Stimulated activated effector memory CD8-positive, alpha-beta T cell treated with anti-CD3 and anti-CD28 coated beads, Interleukin-12 subunit alpha, Interleukin-12 subunit beta, amount 100 ng/mL, for 72 hours (primary cell): ENCODE results near the gene FMNL2.

Source experiments
- ATAC-seq: fragments of 150-1000 bp; cut with Tn5 transposase; 2 replicates; pipeline ENCODE4 v1.10.0; 2021
- DNase-seq, 2 donors: peaks; one replicate each; pipeline ENCODE4 v3.0.0; 2021 to 2022; ENCODE audit warnings: low spot score in 2 of 2
- H3K27ac Mint-ChIP-seq: one replicate; pipeline ENCODE4 v1.8.0; 2022; ENCODE audit warnings: mild to moderate bottlenecking, mixed read lengths
- H3K36me3 Mint-ChIP-seq: one replicate; pipeline ENCODE4 v1.8.0; 2022; ENCODE audit warnings: mild to moderate bottlenecking, mixed read lengths
- H3K4me1 Mint-ChIP-seq: one replicate; pipeline ENCODE4 v1.8.0; 2022; ENCODE audit warnings: mixed read lengths
- H3K4me3 Mint-ChIP-seq: one replicate; pipeline ENCODE4 v1.8.0; 2022; ENCODE audit warnings: mild to moderate bottlenecking, mixed read lengths
- H3K9me3 Mint-ChIP-seq: one replicate; pipeline ENCODE4 v1.8.0; 2022; ENCODE audit warnings: mixed read lengths

The FMNL2 gene

GRCh38 chr2:152630466-152630865, 295.5 kb downstream of the FMNL2 start:
- Mint-ChIP-seq H3K4me1 (no peaks in the 10 kb centered on the region), H3K27ac (no peak overlapping the region), H3K4me3 (no peak overlapping the region), H3K36me3 (no peaks in the 10 kb centered on the region), H3K9me3 (no peaks in the 10 kb centered on the region)
- no peak for ATAC-seq
- no peak for DNase-seq

GRCh38 chr2:152632736-152633135, 297.8 kb downstream of the FMNL2 start:
- no peaks in the 10 kb centered on the region for H3K9me3 Mint-ChIP-seq
- DNase-seq (no peak), ATAC-seq (no peak)
- H3K27ac Mint-ChIP-seq, result no peak overlapping the region
- no peak overlapping the region for H3K4me3 Mint-ChIP-seq
- H3K36me3 Mint-ChIP-seq, result no peaks in the 10 kb centered on the region
- H3K4me1 Mint-ChIP-seq, result no peaks in the 10 kb centered on the region

GRCh38 chr2:152635635-152636298, 300.8 kb downstream of the FMNL2 start:
- H3K27ac Mint-ChIP-seq, result no peak overlapping the region

GRCh38 chr2:152637251-152637650, 302.3 kb downstream of the FMNL2 start:
- DNase-seq (no peak), ATAC-seq (no peak)
- Mint-ChIP-seq H3K27ac (no peak overlapping the region), H3K4me1 (no peaks in the 10 kb centered on the region), H3K9me3 (no peaks in the 10 kb centered on the region), H3K36me3 (no peaks in the 10 kb centered on the region), H3K4me3 (no peak overlapping the region)

More at GRCh38 chr2:152635635-152636298, 300.8 kb downstream of the FMNL2 start:
- no peaks in the 10 kb centered on the region for H3K9me3 Mint-ChIP-seq
- H3K4me3 Mint-ChIP-seq, result no peak overlapping the region
- DNase-seq, result peak; percentile 55 to 81
- peak; percentile 72 for ATAC-seq
- H3K4me1 Mint-ChIP-seq, result no peaks in the 10 kb centered on the region
- H3K36me3 Mint-ChIP-seq, result no peaks in the 10 kb centered on the region

GRCh38 chr2:152638056-152638455, 303.1 kb downstream of the FMNL2 start:
- no peaks in the 10 kb centered on the region for H3K36me3 Mint-ChIP-seq
- H3K9me3 Mint-ChIP-seq, result no peaks in the 10 kb centered on the region
- no peak for DNase-seq
- H3K27ac Mint-ChIP-seq, result no peak overlapping the region
- no peak for ATAC-seq
- no peaks in the 10 kb centered on the region for H3K4me1 Mint-ChIP-seq
- no peak overlapping the region for H3K4me3 Mint-ChIP-seq

- H3K4me1 Mint-ChIP-seq, result no peaks in the 10 kb centered on the region
- no peak for ATAC-seq
- H3K9me3 Mint-ChIP-seq, result no peaks in the 10 kb centered on the region
Observed at GRCh38 chr2:152638590-152638989, 303.6 kb downstream of the FMNL2 start.

GRCh38 chr2:152644189-152644873, 309.4 kb downstream of the FMNL2 start:
- ATAC-seq, result no peak
- Mint-ChIP-seq H3K4me1 (no peaks in the 10 kb centered on the region), H3K27ac (no peak overlapping the region), H3K9me3 (no peaks in the 10 kb centered on the region), H3K4me3 (no peak overlapping the region), H3K36me3 (no peaks in the 10 kb centered on the region)
- DNase-seq, result no peak

More at GRCh38 chr2:152638590-152638989, 303.6 kb downstream of the FMNL2 start:
- no peak overlapping the region for H3K4me3 Mint-ChIP-seq
- no peak for DNase-seq
- no peaks in the 10 kb centered on the region for H3K36me3 Mint-ChIP-seq
- no peak overlapping the region for H3K27ac Mint-ChIP-seq

- H3K27ac Mint-ChIP-seq, result no peak overlapping the region
Observed at GRCh38 chr2:152646264-152646663, 311.3 kb downstream of the FMNL2 start.

GRCh38 chr2:152646775-152647174, 311.8 kb downstream of the FMNL2 start:
- Mint-ChIP-seq H3K27ac (no peak overlapping the region), H3K9me3 (no peaks in the 10 kb centered on the region), H3K4me3 (no peak overlapping the region), H3K4me1 (no peaks in the 10 kb centered on the region), H3K36me3 (peaks cover 15% of the 10 kb centered on the region)
- DNase-seq (no peak), ATAC-seq (no peak)

More at GRCh38 chr2:152646264-152646663, 311.3 kb downstream of the FMNL2 start:
- no peak for ATAC-seq
- DNase-seq, result no peak
- no peaks in the 10 kb centered on the region for H3K4me1 Mint-ChIP-seq
- H3K4me3 Mint-ChIP-seq, result no peak overlapping the region
- H3K9me3 Mint-ChIP-seq, result no peaks in the 10 kb centered on the region
- peaks cover 12% of the 10 kb centered on the region for H3K36me3 Mint-ChIP-seq

GRCh38 chr2:152647552-152647951, 312.6 kb downstream of the FMNL2 start:
- ATAC-seq (no peak), DNase-seq (no peak)
- Mint-ChIP-seq H3K9me3 (no peaks in the 10 kb centered on the region), H3K4me1 (no peaks in the 10 kb centered on the region), H3K27ac (peak overlapping the region; percentile 11), H3K4me3 (no peak overlapping the region), H3K36me3 (peaks cover 23% of the 10 kb centered on the region)

- Mint-ChIP-seq H3K4me3 (no peak overlapping the region), H3K27ac (no peak overlapping the region), H3K36me3 (peaks cover 31% of the 10 kb centered on the region), H3K9me3 (no peaks in the 10 kb centered on the region), H3K4me1 (no peaks in the 10 kb centered on the region)
- no peak for ATAC-seq
- DNase-seq, result no peak
Observed at GRCh38 chr2:152648336-152648735, 313.4 kb downstream of the FMNL2 start.

GRCh38 chr2:152649997-152650396, 315.0 kb downstream of the FMNL2 start:
- peaks cover 48% of the 10 kb centered on the region for H3K36me3 Mint-ChIP-seq
- no peak for DNase-seq
- no peaks in the 10 kb centered on the region for H3K9me3 Mint-ChIP-seq
- H3K4me3 Mint-ChIP-seq, result no peak overlapping the region
- H3K27ac Mint-ChIP-seq, result no peak overlapping the region
- H3K4me1 Mint-ChIP-seq, result no peaks in the 10 kb centered on the region
- no peak for ATAC-seq

- H3K36me3 Mint-ChIP-seq, result peaks cover 56% of the 10 kb centered on the region
- no peak overlapping the region for H3K27ac Mint-ChIP-seq
- H3K4me1 Mint-ChIP-seq, result no peaks in the 10 kb centered on the region
- no peaks in the 10 kb centered on the region for H3K9me3 Mint-ChIP-seq
- ATAC-seq, result no peak
- no peak overlapping the region for H3K4me3 Mint-ChIP-seq
- DNase-seq, result no peak
Observed at GRCh38 chr2:152650768-152651371, 315.9 kb downstream of the FMNL2 start.

- ATAC-seq (no peak), DNase-seq (no peak)
- Mint-ChIP-seq H3K9me3 (no peaks in the 10 kb centered on the region), H3K36me3 (peaks cover 66% of the 10 kb centered on the region), H3K27ac (no peak overlapping the region), H3K4me1 (peaks cover 9% of the 10 kb centered on the region), H3K4me3 (no peak overlapping the region)
Observed at GRCh38 chr2:152651834-152652233, 316.9 kb downstream of the FMNL2 start.

- H3K4me1 Mint-ChIP-seq, result peaks cover 17% of the 10 kb centered on the region
- peaks cover 98% of the 10 kb centered on the region for H3K36me3 Mint-ChIP-seq
- DNase-seq (no peak), ATAC-seq (peak; percentile 56)
- H3K4me3 Mint-ChIP-seq, result no peak overlapping the region
- no peak overlapping the region for H3K27ac Mint-ChIP-seq
- no peaks in the 10 kb centered on the region for H3K9me3 Mint-ChIP-seq
Observed at GRCh38 chr2:152655880-152656279, 320.9 kb downstream of the FMNL2 start.

- no peak overlapping the region for H3K27ac Mint-ChIP-seq
- DNase-seq (no peak), ATAC-seq (no peak)
- H3K4me1 Mint-ChIP-seq, result peaks cover 17% of the 10 kb centered on the region
- peaks cover 100% of the 10 kb centered on the region for H3K36me3 Mint-ChIP-seq
- no peak overlapping the region for H3K4me3 Mint-ChIP-seq
- H3K9me3 Mint-ChIP-seq, result no peaks in the 10 kb centered on the region
Observed at GRCh38 chr2:152657043-152657442, 322.1 kb downstream of the FMNL2 start.
